ENCODE data around the gene LBP.
"Not testable (repeated sequence)": the region's sequence is repeated elsewhere in the genome, so short reads cannot be mapped to it uniquely, and the experiment has no call there.

DNA sequence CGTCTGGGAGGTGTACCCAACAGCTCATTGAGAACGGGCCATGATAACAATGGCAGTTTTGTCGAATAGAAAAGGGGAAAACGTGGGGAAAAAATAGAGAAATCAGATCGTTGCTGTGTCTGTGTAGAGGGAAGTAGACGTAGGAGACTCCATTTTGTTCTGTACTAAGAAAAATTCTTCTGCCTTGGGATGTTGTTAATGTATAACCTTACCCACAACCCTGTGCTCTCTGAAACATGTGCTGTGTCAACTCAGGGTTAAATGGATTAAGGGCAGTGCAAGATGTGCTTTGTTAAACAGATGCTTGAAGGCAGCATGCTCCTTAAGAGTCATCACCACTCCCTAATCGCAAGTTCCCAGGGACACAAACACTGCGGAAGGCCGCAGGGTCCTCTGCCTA lies 61.5 kb downstream of the LBP start:
- TF ChIP-seq, protein P1, sequence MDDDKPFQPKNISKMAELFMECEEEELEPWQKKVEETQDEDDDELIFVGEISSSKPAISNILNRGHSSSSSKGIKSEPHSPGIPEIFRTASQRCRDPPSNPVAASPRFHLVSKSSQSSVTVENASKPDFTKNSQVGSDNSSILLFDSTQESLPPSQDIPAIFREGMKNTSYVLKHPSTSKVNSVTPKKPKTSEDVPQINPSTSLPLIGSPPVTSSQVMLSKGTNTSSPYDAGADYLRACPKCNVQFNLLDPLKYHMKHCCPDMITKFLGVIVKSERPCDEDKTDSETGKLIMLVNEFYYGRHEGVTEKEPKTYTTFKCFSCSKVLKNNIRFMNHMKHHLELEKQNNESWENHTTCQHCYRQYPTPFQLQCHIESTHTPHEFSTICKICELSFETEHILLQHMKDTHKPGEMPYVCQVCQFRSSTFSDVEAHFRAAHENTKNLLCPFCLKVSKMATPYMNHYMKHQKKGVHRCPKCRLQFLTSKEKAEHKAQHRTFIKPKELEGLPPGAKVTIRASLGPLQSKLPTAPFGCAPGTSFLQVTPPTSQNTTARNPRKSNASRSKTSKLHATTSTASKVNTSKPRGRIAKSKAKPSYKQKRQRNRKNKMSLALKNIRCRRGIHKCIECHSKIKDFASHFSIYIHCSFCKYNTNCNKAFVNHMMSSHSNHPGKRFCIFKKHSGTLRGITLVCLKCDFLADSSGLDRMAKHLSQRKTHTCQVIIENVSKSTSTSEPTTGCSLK (tag by site-specific recombination; IDR thresholded peaks at IDR 0.05): not testable (repeated sequence)
- TF ChIP-seq, protein P2, sequence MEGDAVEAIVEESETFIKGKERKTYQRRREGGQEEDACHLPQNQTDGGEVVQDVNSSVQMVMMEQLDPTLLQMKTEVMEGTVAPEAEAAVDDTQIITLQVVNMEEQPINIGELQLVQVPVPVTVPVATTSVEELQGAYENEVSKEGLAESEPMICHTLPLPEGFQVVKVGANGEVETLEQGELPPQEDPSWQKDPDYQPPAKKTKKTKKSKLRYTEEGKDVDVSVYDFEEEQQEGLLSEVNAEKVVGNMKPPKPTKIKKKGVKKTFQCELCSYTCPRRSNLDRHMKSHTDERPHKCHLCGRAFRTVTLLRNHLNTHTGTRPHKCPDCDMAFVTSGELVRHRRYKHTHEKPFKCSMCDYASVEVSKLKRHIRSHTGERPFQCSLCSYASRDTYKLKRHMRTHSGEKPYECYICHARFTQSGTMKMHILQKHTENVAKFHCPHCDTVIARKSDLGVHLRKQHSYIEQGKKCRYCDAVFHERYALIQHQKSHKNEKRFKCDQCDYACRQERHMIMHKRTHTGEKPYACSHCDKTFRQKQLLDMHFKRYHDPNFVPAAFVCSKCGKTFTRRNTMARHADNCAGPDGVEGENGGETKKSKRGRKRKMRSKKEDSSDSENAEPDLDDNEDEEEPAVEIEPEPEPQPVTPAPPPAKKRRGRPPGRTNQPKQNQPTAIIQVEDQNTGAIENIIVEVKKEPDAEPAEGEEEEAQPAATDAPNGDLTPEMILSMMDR (tag by site-specific recombination; IDR thresholded peaks at IDR 0.05): not testable (repeated sequence)
